GM12878 (cell line): Measurements from ENCODE around the gene DCK. TPM values are rescaled to one million over a fixed set of nuclear protein-coding genes. Genes with fewer than 3 reads are reported as not detected.

Source experiments
- ATF3 ChIP-seq: IDR thresholded peaks from 2 replicates; pipeline ENCODE4 v1.6.1; 2011; ENCODE audit warnings: low read depth, mild to moderate bottlenecking, low read length, moderate library complexity, borderline replicate concordance; ENCODE audit errors: extremely low read depth
- CHD4 ChIP-seq: fragments of 200-600 bp; sonication (generic); IDR thresholded peaks from 2 replicates; pipeline ENCODE4 v1.6.1; 2016; ENCODE audit warnings: mild to moderate bottlenecking
- CREM ChIP-seq: IDR thresholded peaks from 2 replicates; pipeline ENCODE4 v1.6.1; 2014; ENCODE audit warnings: antibody characterized with exemption, low read depth
- E2F4 ChIP-seq: IDR thresholded peaks from 2 replicates; pipeline ENCODE4 v1.6.1; 2012; ENCODE audit warnings: low read depth, low read length, improper control_type of control experiment
- ELK1 ChIP-seq: IDR thresholded peaks from 2 replicates; pipeline ENCODE4 v1.6.1; 2012; ENCODE audit warnings: low read depth, low read length, improper control_type of control experiment
- EZH2 ChIP-seq: IDR thresholded peaks from 2 replicates; pipeline ENCODE4 v1.6.1; 2012; ENCODE audit warnings: low read depth, mild to moderate bottlenecking, control low read depth, inconsistent platforms, low read length, borderline replicate concordance; ENCODE audit not compliant: control insufficient read depth
- HCFC1 ChIP-seq: fragments of 150-350 bp; IDR thresholded peaks from 2 replicates; pipeline ENCODE4 v1.6.1; 2014; ENCODE audit warnings: low read length
- KLF5 ChIP-seq: fragments of 450-650 bp; IDR thresholded peaks from 2 replicates; pipeline ENCODE4 v1.6.1; 2014; ENCODE audit warnings: mild to moderate bottlenecking; ENCODE audit not compliant: partially characterized antibody
- MEF2A ChIP-seq: IDR thresholded peaks from 2 replicates; pipeline ENCODE4 v1.6.1; 2011; ENCODE audit warnings: low read depth, mild to moderate bottlenecking, low read length, moderate library complexity; ENCODE audit not compliant: insufficient read depth
- NKRF ChIP-seq: fragments of 450-650 bp; conservative IDR thresholded peaks from 2 replicates; pipeline ENCODE4 v1.6.1; 2017; ENCODE audit warnings: mild to moderate bottlenecking, moderate library complexity
- PKNOX1 ChIP-seq: fragments of 450-650 bp; IDR thresholded peaks from 2 replicates; pipeline ENCODE4 v1.6.1; 2016; ENCODE audit warnings: mild to moderate bottlenecking
- RAD51 ChIP-seq: fragments of 450-650 bp; IDR thresholded peaks from 2 replicates; pipeline ENCODE4 v1.6.1; 2016; ENCODE audit warnings: moderate library complexity, mild to moderate bottlenecking, inconsistent platforms
- SIN3A ChIP-seq: IDR thresholded peaks from 2 replicates; pipeline ENCODE4 v1.6.1; 2012; ENCODE audit warnings: low read depth, low read length, improper control_type of control experiment
- USF1 ChIP-seq: IDR thresholded peaks from 2 replicates; pipeline ENCODE4 v1.6.1; 2011; ENCODE audit warnings: borderline replicate concordance, low read depth, mild to moderate bottlenecking, moderate library complexity, mixed read lengths, low read length; ENCODE audit not compliant: insufficient read depth; ENCODE audit errors: extremely low read length
- ZBTB40 ChIP-seq: fragments of 450-650 bp; IDR thresholded peaks from 2 replicates; pipeline ENCODE4 v1.6.1; 2016; ENCODE audit warnings: mild to moderate bottlenecking, moderate library complexity, borderline replicate concordance
- ZNF207 ChIP-seq: fragments of 450-650 bp; IDR thresholded peaks from 2 replicates; pipeline ENCODE4 v1.6.1; 2014; ENCODE audit warnings: antibody characterized with exemption, mild to moderate bottlenecking, borderline replicate concordance
- polyA plus RNA-seq, 11 experiments: library from polyadenylated mRNA; depleted of rRNA in 4 of 11; unstranded in 6 of 11; stranded (reverse) in 5 of 11; fragments of >200 nt; fragmentation: Nextera tagmentation in 4 of 11; fragmentation: Illumina TruSeq in 1 of 11; extraction: Ambion mirVana in 4 of 11; extraction: Trizol in 1 of 11; gene quantifications; 1 replicate in 1 of 11; 2 replicates in 10 of 11; pipeline versions ENCODE4 v1.2.1 to v1.2.3, GENCODE V29; 2011 to 2016; ENCODE audit warnings: inconsistent platforms in 2 of 11, missing spikeins in 2 of 11, low read depth in 1 of 11
- total RNA-seq, 4 experiments: library from RNA; depleted of rRNA in 3 of 4; stranded (reverse); fragments of >200 nt in 3 of 4; fragmentation: Illumina TruSeq in 1 of 4; extraction: Trizol in 1 of 4; gene quantifications; 2 replicates each; pipeline versions ENCODE4 v1.2.1 to v1.2.3, GENCODE V29; 2013 to 2021

The DCK gene
- total and polyA plus RNA-seq, 10 of the 15 experiments (the other 5 are each of a cell fraction or from before 2014, with no cell fraction given): 20.0 to 69.4 (median 26.2) TPM

- TF ChIP-seq ELK1: 0 out of 2 replicates have a peak, but pooled peaks have one; percentile 39
- TF ChIP-seq EZH2: no peak
- peak; percentile 98 for TF ChIP-seq NKRF
- TF ChIP-seq KLF5: peak; percentile 38
- peak; percentile 88 for TF ChIP-seq ATF3
- no peak for TF ChIP-seq CHD4
- TF ChIP-seq ZNF207: peak; percentile 65
- peak; percentile 97 for TF ChIP-seq SIN3A
- TF ChIP-seq HCFC1: peak; percentile 38; the same call in 1 of the 2 replicates
- TF ChIP-seq E2F4: peak; percentile 93
- 0 out of 2 replicates have a peak, but pooled peaks have one; percentile 35 for TF ChIP-seq CREM
- TF ChIP-seq PKNOX1: 0 out of 2 replicates have a peak, but pooled peaks have one; percentile 5
- 0 out of 2 replicates have a peak, but pooled peaks have one; percentile 8 for TF ChIP-seq MEF2A
- TF ChIP-seq USF1: peak; percentile 99
- TF ChIP-seq RAD51: peak; percentile 74
- TF ChIP-seq ZBTB40: peak; percentile 40; the same call in 1 of the 2 replicates
Observed at GRCh38 chr4:70993181-70994068, at the start of gene DCK (continued).
